GM18951 (cell line): Measurements from ENCODE around the gene ANKRD23.

ENCODE experiments used
- POLR2A ChIP-seq: IDR thresholded peaks from 4 replicates; pipeline ENCODE4 v1.6.1; 2011; ENCODE audit warnings: mild to moderate bottlenecking; ENCODE audit not compliant: insufficient read length, insufficient read depth; ENCODE audit errors: extremely low read depth
- in situ Hi-C: fragments of 300-500 bp; cut with MboI; formaldehyde crosslinking; loops from one replicate; pipeline ENCODE4 v1.12.0; 2022; ENCODE audit warnings: low sequenced_read_pairs, mixed read lengths, inconsistent platforms; ENCODE audit not compliant: unreplicated experiment

The ANKRD23 gene

DNA sequence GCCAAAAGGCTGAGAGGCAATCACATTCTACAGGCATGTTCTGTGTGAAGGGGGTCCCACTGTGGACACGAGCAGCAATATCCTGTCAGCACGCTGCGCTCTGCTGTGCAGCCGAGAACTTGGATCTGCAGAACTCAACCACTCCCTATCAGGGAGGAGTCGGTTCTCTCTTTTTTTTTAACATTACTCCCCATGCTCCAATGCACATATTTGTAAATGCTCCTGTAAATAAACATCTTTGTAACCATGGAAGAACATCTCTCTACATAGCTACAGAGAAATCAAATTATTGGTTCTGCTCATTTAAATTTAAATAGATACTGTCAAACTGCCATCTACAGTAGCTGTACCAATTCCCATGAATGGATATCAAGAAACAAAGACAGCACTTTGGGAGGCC, 3.0 kb upstream of the ANKRD23 start:
- in situ Hi-C loops, result no loop called here

DNA sequence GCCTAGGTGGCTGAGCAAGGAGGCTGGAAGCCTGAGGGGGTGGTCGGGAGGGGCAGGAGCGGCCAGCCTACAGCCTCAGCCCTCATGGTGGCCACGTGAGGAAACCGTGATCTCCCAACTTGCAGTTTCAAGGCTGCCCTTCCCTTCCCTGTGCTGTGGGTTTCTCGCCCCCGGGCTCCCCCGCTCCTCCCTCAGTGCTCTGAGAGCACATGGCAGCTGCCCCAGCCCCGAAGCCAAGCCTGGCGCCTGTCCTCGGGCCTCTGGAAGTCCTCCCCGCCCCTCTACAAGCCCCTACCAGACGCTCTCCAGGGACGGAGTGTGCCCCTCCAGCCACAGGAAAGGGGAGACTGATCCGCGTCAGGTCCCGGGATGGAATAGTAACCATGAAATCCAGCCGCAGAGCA, 586 bp upstream of the ANKRD23 start:
- TF ChIP-seq POLR2A, result no peak
- in situ Hi-C loops, result no loop called here

More for the DNA sequence above, 3.0 kb upstream of the ANKRD23 start:
- no peak for TF ChIP-seq POLR2A

DNA sequence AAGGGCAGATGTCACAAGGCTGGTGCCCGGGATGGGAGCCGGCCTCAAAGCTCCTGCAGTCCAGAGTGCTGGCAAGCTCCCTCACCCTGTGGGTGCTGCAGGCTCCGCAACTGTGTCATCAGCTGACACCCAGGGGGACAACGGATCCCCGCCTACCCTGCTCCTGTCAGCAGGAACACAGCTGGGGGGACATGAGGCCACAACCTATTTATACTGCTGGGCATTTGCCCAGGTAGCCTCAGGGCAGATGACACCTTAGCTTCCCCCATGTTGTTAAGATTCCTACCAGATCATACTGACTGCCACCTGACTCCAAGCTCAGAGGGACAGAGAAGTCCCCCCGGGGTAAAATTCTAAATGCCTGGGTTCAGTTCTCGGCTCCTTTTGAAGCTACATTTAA, 1.2 kb downstream of the ANKRD23 start:
- in situ Hi-C loops, result no loop called here
- TF ChIP-seq POLR2A, result no peak

DNA sequence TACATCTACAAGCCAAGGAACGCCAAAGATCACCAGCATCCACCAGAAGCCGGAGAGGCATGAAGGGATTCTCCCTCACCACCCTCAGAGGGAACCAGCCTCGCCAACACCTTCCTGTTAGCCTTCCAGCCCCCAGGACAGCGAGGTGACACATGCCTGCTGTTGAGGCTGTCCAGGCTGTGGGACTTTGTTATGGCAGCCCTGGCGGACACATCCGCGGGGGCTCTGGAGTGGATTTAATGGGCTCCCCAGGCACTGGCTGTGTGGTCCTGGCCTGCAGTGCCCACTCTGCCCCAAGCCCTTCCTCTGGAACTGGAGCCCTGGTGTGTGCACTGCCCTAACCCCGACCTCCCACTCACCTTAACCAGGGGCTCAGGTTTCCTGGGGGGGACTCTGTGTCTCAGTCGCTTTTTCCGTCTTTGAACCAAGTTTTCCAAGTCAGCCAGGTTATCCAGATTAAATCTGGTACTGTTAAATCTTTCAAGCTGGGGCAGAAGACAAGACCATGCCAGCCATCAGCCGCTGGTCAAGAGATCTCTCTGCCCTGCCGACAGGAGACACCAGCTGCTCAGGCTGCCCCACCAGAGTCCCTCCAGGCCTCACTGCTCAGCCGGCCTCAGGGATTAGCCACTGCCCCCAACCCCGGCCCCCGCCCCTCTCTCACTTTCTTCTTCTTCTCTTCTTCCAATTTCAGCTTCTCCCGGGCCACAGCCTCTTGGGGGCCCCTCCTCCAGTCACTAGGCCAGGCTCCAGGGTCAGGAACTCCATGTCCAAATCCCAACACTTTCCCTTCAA, 1.9 kb downstream of the ANKRD23 start:
- TF ChIP-seq POLR2A, result no peak
- in situ Hi-C loops, result no loop called here

DNA sequence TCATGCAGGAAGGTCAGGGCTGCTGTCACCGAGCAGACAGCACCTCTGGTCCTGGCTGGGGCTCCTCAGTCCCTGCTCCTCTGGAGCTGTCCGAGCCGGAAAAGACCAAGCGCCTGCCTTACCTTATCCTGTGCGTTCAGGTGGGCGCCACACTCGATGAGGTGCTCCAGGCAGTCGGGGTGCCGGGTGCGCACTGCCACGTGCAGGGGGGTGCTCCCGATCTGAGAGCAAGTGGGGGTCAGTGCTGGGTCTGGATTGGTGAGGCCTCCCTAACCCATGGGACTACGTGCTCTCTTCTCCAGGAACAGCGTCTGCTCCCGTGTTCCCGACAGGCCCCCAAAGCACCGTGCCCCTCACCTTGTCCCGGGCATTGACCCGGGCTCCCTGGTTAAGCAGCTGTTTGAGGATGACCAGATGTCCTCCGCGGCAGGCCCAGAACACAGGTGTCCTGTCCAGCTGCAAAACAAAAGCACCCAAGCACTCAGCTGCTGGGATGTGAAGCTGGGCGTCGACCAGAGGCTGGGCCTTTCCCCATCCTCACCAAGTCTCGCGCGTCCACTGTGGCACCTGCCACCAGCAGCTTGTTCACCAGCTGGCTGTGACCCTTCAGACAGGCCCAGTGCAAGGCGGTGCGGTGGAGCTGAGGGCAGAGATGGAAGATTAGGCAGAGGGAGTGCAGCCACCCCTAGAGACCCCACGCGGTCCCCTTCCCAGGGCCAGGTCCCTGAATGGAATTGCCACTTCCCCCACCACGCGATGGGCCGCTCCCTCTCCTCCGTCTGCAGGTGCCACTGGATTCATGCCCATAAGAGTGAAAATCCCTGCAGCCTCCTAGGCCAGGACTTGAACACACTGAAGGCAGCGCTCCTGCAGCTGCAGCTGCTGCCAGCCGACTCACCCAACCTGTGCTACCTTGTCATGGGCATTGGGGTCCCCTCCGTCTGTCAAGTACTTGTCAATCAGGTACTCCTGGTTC, 3.7 kb downstream of the ANKRD23 start:
- no peak for TF ChIP-seq POLR2A
- in situ Hi-C loops, result no loop called here

DNA sequence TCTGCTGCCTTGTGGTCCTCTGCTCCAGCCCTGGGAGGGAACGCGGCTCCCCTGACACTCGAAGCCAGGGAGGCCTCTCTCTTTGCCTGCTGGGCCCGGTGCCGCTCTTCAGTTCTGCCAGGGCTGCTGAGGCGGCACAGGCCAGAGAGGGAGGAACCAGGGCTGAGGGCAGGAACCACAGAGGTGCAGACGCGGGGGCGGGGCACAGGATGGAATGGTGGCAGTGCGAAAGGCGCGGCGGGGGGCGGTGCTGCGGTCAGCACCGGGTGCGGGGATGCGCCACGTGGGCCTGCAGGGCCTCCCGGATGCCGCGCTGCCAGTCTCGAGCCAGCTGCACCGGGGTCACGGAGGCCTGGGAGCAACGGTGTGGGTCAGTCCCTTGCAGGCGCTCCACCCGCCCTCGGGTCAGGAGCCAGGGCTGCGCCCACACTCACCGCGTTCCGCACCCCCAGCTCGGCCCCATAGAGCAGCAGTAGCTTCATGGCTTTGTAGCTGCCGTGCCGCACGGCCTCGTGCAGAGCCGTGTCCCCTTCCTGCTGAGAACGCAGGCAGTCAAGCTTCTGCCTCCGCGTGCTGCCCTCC, 4.4 kb downstream of the ANKRD23 start:
- in situ Hi-C loops, result no loop called here
- peak; percentile 30 for TF ChIP-seq POLR2A

DNA sequence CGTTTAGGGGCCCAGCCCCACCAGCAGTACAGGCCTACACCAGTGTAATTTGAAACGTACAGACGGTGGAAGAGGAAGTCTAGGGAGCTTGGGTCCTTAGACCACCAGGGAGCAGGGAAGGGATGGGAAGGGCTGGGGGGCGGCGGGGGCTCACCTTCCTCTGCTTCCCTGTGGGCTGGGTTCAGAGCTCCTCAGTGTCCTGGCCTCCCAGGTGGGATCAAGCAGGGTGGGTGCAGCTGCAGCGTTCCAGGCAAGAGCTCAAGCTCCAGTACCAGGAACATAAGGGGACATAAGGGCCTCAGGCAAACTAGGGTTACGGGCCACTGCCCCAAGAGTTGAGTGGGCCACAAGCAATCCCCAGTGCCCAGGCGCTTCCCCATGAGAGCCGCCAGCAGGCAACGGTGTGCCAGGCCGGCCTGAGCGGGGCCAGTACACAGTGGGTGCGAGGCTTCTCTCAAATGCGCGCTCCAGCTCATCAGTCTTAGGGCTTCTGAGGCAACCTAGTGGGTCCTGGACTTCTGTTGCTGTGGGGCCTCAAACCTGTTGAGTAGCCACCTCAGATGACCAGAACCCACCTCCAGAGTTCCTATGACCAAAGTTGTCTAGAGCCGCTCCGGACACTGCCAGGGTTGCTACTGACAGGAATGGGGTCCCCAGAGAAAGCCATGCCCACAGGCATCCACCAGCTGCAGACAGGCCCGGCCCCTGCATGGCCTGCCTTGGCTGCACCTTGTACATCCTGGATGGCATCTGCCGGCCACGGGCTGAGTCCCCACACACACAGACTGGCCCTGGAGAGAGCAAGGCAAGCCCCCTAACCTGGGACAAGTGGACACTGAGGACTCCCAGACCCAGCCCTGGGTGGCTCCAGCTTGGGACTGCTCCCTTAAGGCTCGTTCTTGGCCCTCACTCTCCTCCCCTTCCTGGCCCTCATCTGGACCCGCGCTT, 5.2 kb downstream of the ANKRD23 start:
- in situ Hi-C loops, result no loop called here
- no peak for TF ChIP-seq POLR2A

DNA sequence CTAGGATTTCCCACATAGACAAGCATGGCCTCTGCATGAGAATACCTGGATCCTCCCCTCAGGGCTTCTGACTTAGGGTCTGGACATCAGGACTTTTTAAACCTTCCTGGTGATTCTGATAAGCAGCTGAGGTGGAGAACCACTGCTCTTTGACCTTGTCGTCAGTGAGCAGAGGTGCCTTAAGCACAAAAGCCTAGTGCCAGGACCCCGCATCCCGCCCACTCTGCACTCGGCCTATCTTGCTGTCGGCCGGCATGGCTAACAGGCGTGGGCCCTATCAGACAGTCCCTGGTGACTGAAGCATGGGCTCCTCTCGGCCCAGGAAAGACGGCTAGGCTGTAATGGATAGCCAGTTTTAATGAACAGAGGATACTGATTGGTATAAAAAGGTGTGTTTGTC, 6.2 kb downstream of the ANKRD23 start:
- in situ Hi-C loops, result no loop called here

DNA sequence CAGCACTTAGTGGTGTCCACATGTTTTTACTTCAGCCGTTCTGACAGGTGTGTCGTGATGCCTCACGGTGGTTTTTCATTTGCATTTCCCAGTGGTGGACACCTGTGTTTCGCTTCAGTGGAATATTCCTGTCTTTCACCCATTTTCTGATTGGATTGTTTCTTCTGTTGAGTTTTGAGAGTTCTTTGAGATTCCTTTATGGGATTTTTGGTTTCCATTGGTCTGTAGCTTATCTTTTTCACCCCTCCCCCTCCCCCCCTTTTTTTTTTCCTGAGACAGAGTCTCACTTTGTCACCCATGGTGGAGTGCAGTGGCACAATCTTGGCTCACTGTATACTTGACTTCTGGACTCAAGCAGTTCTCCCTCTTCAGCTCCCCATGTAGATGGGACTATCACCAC, 8.0 kb downstream of the ANKRD23 start:
- no peak for TF ChIP-seq POLR2A
- in situ Hi-C loops, result no loop called here

More for the DNA sequence above, 6.2 kb downstream of the ANKRD23 start:
- no peak for TF ChIP-seq POLR2A

DNA sequence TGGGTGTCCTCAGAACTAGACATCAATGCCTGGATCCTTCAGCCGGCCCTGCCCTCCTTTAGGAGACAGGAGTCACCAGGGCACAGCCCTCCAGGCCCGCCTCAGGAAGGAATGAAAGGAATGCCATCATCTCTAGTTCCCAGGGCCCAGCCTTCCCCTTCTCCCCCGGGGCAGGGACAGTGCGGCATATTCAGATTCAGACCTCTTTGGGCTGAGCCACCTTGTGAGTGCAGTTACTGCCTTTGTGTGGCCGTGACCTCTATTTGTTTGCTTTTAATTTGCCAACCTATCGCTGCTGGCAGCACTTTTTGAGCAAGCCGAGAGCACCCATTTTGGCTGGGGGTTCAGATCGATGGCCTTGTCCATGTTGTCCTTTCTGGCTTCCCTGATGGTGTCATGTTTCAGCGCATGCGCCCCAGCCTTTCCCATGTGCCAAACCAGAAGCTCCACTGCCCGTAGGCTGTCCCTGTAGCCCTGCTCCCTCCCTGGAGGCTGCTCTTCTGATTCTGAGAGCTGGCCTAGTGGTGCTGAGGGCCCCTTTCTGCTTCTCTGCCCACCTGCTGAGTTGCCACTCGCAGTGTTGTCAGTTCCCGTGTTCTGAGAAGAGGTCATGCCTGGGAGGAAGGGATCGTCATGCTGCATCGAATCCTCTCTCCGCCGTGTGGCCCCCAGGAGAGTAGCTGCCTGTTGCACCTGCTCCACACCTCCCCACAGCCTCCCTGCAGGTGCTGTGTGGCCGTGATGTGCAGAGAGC, 10.9 kb downstream of the ANKRD23 start:
- no peak for TF ChIP-seq POLR2A
- in situ Hi-C loops, result no loop called here

DNA sequence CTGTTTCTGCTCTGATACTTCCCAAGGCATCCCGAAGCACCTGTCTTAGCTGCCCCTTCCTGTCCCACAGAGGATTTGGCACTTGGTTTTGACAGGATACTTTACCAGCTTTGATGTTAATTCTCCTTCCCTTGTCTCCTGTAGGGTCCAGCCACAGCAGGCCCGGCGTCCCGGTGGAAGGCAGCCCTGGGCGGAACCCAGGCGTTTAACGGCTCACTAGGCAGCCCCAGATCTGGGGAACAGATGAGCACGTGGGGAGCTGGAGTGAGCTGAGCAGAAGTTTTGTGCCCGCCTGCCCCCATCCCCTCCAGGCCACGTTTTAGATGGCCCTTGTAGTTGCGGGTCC, 11.4 kb downstream of the ANKRD23 start:
- TF ChIP-seq POLR2A, result no peak
- in situ Hi-C loops, result no loop called here

DNA sequence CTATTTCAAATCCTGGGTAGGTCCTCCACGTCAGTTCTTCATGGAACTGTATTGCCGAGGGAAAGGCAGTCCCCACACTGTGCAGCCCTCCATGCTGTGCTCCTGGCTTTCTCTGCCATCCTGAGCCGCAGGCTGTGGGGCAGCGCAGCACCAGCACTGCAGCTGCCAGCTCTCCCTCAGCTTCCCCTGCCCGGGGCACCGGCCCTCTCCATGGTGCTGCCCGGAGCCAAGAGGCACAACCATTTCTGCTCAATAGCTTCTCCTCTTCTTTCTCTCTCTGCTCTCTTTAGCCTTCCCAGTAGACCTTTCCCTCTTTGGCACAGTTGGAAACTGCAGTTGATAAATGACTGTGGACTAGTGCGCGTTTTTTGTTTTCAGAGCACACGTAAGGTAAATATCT, 12.1 kb downstream of the ANKRD23 start:
- no peak for TF ChIP-seq POLR2A
- in situ Hi-C loops, result no loop called here
